WTC11 (cell line): ENCODE measurements around the gene IGFBPL1. TPM values are rescaled to one million over a fixed set of nuclear protein-coding genes. Genes with fewer than 3 reads are reported as not detected.
A peak's percentile ranks its signal among the peaks of the same experiment; 100 is the strongest.

Source experiments
- ATAC-seq: fragments of 200-7000 bp; cut with Tn5 transposase; 2 replicates; pipeline ENCODE4 v1.10.0; 2021; ENCODE audit warnings: mild to moderate bottlenecking, moderate library complexity
- CTCF ChIA-PET: fragments of 300-600 bp; sonication (Branson Sonifier 250); formaldehyde crosslinking; loops from one replicate; lab custom pipeline; 2021; ENCODE audit warnings: antibody characterized with exemption; lab: Charles Lee
- POLR2A ChIA-PET: fragments of 350-600 bp; sonication (Branson Sonifier 250); formaldehyde crosslinking; loops from one replicate; lab custom pipeline; 2021; ENCODE audit warnings: antibody characterized with exemption; lab: Charles Lee
- DNase-seq: peaks from one replicate; pipeline ENCODE4 v3.0.0; 2021; ENCODE audit warnings: low spot score
- H3K27ac Mint-ChIP-seq: 2 replicates; pipeline ENCODE4 v1.8.0; 2021; ENCODE audit warnings: mixed read lengths
- H3K27me3 Mint-ChIP-seq: 2 replicates; pipeline ENCODE4 v1.8.0; 2021; ENCODE audit warnings: low read depth, mild to moderate bottlenecking, moderate library complexity, mixed read lengths
- H3K36me3 Mint-ChIP-seq: 2 replicates; pipeline ENCODE4 v1.8.0; 2021; ENCODE audit warnings: mixed read lengths
- H3K4me1 Mint-ChIP-seq: 2 replicates; pipeline ENCODE4 v1.8.0; 2022; ENCODE audit warnings: mixed read lengths
- H3K4me3 Mint-ChIP-seq: 2 replicates; pipeline ENCODE4 v1.8.0; 2021; ENCODE audit warnings: mild to moderate bottlenecking, moderate library complexity, mixed read lengths
- H3K9me3 Mint-ChIP-seq: 2 replicates; pipeline ENCODE4 v1.8.0; 2021; ENCODE audit warnings: mixed read lengths
- ATF6 ChIP-seq: sonication (generic); formaldehyde crosslinking; IDR thresholded peaks from 2 replicates; pipeline ENCODE4 v1.8.1; 2023; ENCODE audit warnings: mild to moderate bottlenecking, missing genetic modification reagents
- CREB1 ChIP-seq: sonication (generic); formaldehyde crosslinking; IDR thresholded peaks from 2 replicates; pipeline ENCODE4 v1.8.0; 2023; ENCODE audit warnings: mild to moderate bottlenecking, missing genetic modification reagents
- E2F1 ChIP-seq: sonication (generic); formaldehyde crosslinking; IDR thresholded peaks from 2 replicates; pipeline ENCODE4 v1.8.0; 2022; ENCODE audit warnings: mild to moderate bottlenecking, missing genetic modification reagents
- E2F5 ChIP-seq: sonication (generic); formaldehyde crosslinking; IDR thresholded peaks from 2 replicates; pipeline ENCODE4 v1.8.1; 2022; ENCODE audit warnings: mild to moderate bottlenecking, moderate library complexity, missing genetic modification reagents
- ETV6 ChIP-seq: sonication (generic); formaldehyde crosslinking; IDR thresholded peaks from 2 replicates; pipeline ENCODE4 v1.8.1; 2022; ENCODE audit warnings: mild to moderate bottlenecking, missing genetic modification reagents
- FOXP1 ChIP-seq: sonication (generic); formaldehyde crosslinking; IDR thresholded peaks from 2 replicates; pipeline ENCODE4 v1.8.0; 2022; ENCODE audit warnings: missing genetic modification reagents, mild to moderate bottlenecking, moderate library complexity, borderline replicate concordance
- FOXP4 ChIP-seq: sonication (generic); formaldehyde crosslinking; IDR thresholded peaks from 2 replicates; pipeline ENCODE4 v1.8.0; 2022; ENCODE audit warnings: mild to moderate bottlenecking, missing genetic modification reagents
- GTF2I ChIP-seq: fragments of 250-450 bp; sonication (Bioruptor Pico); conservative IDR thresholded peaks from 2 replicates; pipeline ENCODE4 v1.4.0; 2021; ENCODE audit warnings: mild to moderate bottlenecking
- HMGXB4 ChIP-seq: sonication (generic); formaldehyde crosslinking; IDR thresholded peaks from 2 replicates; pipeline ENCODE4 v1.8.1; 2023; ENCODE audit warnings: mild to moderate bottlenecking, moderate library complexity, missing genetic modification reagents
- JUN ChIP-seq: sonication (generic); formaldehyde crosslinking; IDR thresholded peaks from 2 replicates; pipeline ENCODE4 v1.8.0; 2023; ENCODE audit warnings: mild to moderate bottlenecking, missing genetic modification reagents
- MAX ChIP-seq: sonication (generic); formaldehyde crosslinking; IDR thresholded peaks from 2 replicates; pipeline ENCODE4 v1.8.0; 2022; ENCODE audit warnings: mild to moderate bottlenecking, missing genetic modification reagents
- MXD4 ChIP-seq: fragments of 250-450 bp; sonication (Bioruptor Pico); IDR thresholded peaks from 2 replicates; pipeline ENCODE4 v1.8.0; 2021; ENCODE audit warnings: mild to moderate bottlenecking, moderate library complexity, borderline replicate concordance
- MYBL2 ChIP-seq: sonication (generic); formaldehyde crosslinking; IDR thresholded peaks from 2 replicates; pipeline ENCODE4 v1.8.1; 2023; ENCODE audit warnings: mild to moderate bottlenecking, moderate library complexity, missing genetic modification reagents
- NFYB ChIP-seq: sonication (generic); formaldehyde crosslinking; conservative IDR thresholded peaks from 2 replicates; pipeline ENCODE4 v1.8.0; 2022; ENCODE audit warnings: low read depth, missing genetic modification reagents
- PREB ChIP-seq: sonication (generic); formaldehyde crosslinking; IDR thresholded peaks from 2 replicates; pipeline ENCODE4 v1.8.1; 2022; ENCODE audit warnings: mild to moderate bottlenecking, missing genetic modification reagents, moderate library complexity, borderline replicate concordance
- SMAD3 ChIP-seq: sonication (generic); formaldehyde crosslinking; IDR thresholded peaks from 2 replicates; pipeline ENCODE4 v1.8.0; 2022; ENCODE audit warnings: missing genetic modification reagents, mild to moderate bottlenecking, borderline replicate concordance
- SMAD4 ChIP-seq: sonication (generic); formaldehyde crosslinking; IDR thresholded peaks from 2 replicates; pipeline ENCODE4 v1.8.0; 2022; ENCODE audit warnings: mild to moderate bottlenecking, missing genetic modification reagents
- SP1 ChIP-seq: sonication (generic); formaldehyde crosslinking; conservative IDR thresholded peaks from 2 replicates; pipeline ENCODE4 v1.8.1; 2022; ENCODE audit warnings: missing genetic modification reagents
- TEAD4 ChIP-seq: sonication (generic); formaldehyde crosslinking; IDR thresholded peaks from 2 replicates; pipeline ENCODE4 v1.8.0; 2022; ENCODE audit warnings: mild to moderate bottlenecking, missing genetic modification reagents
- USF1 ChIP-seq: sonication (generic); formaldehyde crosslinking; IDR thresholded peaks from 2 replicates; pipeline ENCODE4 v1.8.0; 2022; ENCODE audit warnings: mild to moderate bottlenecking, missing genetic modification reagents
- ZNF671 ChIP-seq: fragments of 250-450 bp; sonication (Bioruptor Pico); IDR thresholded peaks from 2 replicates; pipeline ENCODE4 v1.8.0; 2021; ENCODE audit warnings: mild to moderate bottlenecking
- total RNA-seq: library from RNA; stranded (reverse); gene quantifications from 3 replicates; pipeline ENCODE4 v1.2.3, GENCODE V29; 2021

The IGFBPL1 gene
- total RNA-seq, 1 experiment from 2014 or later = 36.7 TPM

GRCh38 chr9:38393128-38393796, 31.0 kb downstream of the IGFBPL1 start:
- Mint-ChIP-seq H3K4me1 (peaks cover 25% of the 10 kb centered on the region), H3K4me3 (peak overlapping the region; percentile 91), H3K9me3 (no peaks in the 10 kb centered on the region), H3K27ac (peak overlapping the region; percentile 65), H3K27me3 (peaks cover 36% of the 10 kb centered on the region), H3K36me3 (peaks cover 25% of the 10 kb centered on the region)
- no peak for TF ChIP-seq MYBL2 (CRISPR knock-in tag)
- TF ChIP-seq GTF2I = peak; percentile 41; the same call in 1 of the 2 replicates
- ChIA-PET CTCF (interaction anchor here (0.9 to 2.6 kb wide), 10 partner anchors 12 to 522 kb away, joined by 3 to 12 read pairs (median 3); partner anchors contain the start of gene ANKRD18A), POLR2A (interaction anchor here (1.2 kb wide), 1 partner anchor 480 kb away, joined by 3 read pairs; no protein-coding TSS in a partner anchor)
- DNase-seq (no peak), ATAC-seq (no peak)

GRCh38 chr9:38392235-38393127, 31.8 kb downstream of the IGFBPL1 start, which contains the start of gene ALDH1B1:
Gene ALDH1B1 (plus strand): TSS chr9:38392702. CDS start chr9:38395749, 3,047 bp downstream.
- POLR2A ChIA-PET = interaction anchor here (1.2 kb wide), 1 partner anchor 479 kb away, joined by 3 read pairs; no protein-coding TSS in a partner anchor
- TF ChIP-seq SMAD4 (no peak), FOXP1 (CRISPR knock-in tag) (peak; percentile 15; the same call in 1 of the 2 replicates), E2F5 (CRISPR knock-in tag) (0 out of 2 replicates have a peak, but pooled peaks have one; percentile 64), NFYB (CRISPR knock-in tag) (peak; percentile 44; the same call in 1 of the 2 replicates), SP1 (CRISPR knock-in tag) (peak; percentile 78), CREB1 (CRISPR knock-in tag) (no peak), MAX (CRISPR knock-in tag) (peak; percentile 93), HMGXB4 (peak; percentile 80; the same call in 1 of the 2 replicates), ETV6 (peak; percentile 80), ATF6 (CRISPR knock-in tag) (no peak), ZNF671 (no peak), FOXP4 (peak; percentile 58; the same call in 1 of the 2 replicates), E2F1 (CRISPR knock-in tag) (no peak), SMAD3 (CRISPR knock-in tag) (peak; percentile 42; the same call in 1 of the 2 replicates), TEAD4 (CRISPR knock-in tag) (no peak), USF1 (peak; percentile 59; the same call in 1 of the 2 replicates), PREB (CRISPR knock-in tag) (peak; percentile 55; the same call in 1 of the 2 replicates), JUN (CRISPR knock-in tag) (0 out of 2 replicates have a peak, but pooled peaks have one; percentile 21), MXD4 (CRISPR knock-in tag) (no peak)

More at GRCh38 chr9:38392235-38393127, 31.8 kb downstream of the IGFBPL1 start, which contains the start of gene ALDH1B1:
- Mint-ChIP-seq H3K36me3 (peaks cover 19% of the 10 kb centered on the region), H3K4me1 (peaks cover 25% of the 10 kb centered on the region), H3K27me3 (peaks cover 44% of the 10 kb centered on the region), H3K27ac (peak within 1 kb of the TSS; percentile 65), H3K4me3 (peak within 1 kb of the TSS; percentile 91), H3K9me3 (no peaks in the 10 kb centered on the region)
- DNase-seq = peak; percentile 91
- CTCF ChIA-PET = interaction anchor here (0.9 to 2.6 kb wide), 9 partner anchors 11 to 522 kb away, joined by 3 to 12 read pairs (median 3); partner anchors contain the start of gene ANKRD18A
- ATAC-seq = peak; percentile 99
